Activated T-cell treated with anti-CD3 and anti-CD28 coated beads, Interleukin-2, amount 50 U/mL, for 72 hours (primary cell): ENCODE measurements around the gene RHOU. TPM values are rescaled to one million over a fixed set of nuclear protein-coding genes. Genes with fewer than 3 reads are reported as not detected.
A peak's percentile ranks its signal among the peaks of the same experiment; 100 is the strongest.
"Not testable (repeated sequence)": the region's sequence is repeated elsewhere in the genome, so short reads cannot be mapped to it uniquely, and the experiment has no call there.

Experiments
- ATAC-seq, 2 donors: fragments of 150-1000 bp; cut with Tn5 transposase; replicated peaks in 1 of 2; 2 replicates each; pipeline ENCODE4 v1.10.0; 2021; ENCODE audit warnings: moderate library complexity in 2 of 2, mild to moderate bottlenecking in 1 of 2
- DNase-seq, 2 donors: peaks; one replicate each; pipeline ENCODE4 v3.0.0; 2021 to 2022; ENCODE audit warnings: mixed read lengths in 1 of 2
- H3K27ac Mint-ChIP-seq: one replicate; pipeline ENCODE4 v1.8.0; 2022; ENCODE audit warnings: mild to moderate bottlenecking, moderate library complexity, mixed read lengths
- H3K27me3 Mint-ChIP-seq: one replicate; pipeline ENCODE4 v1.8.0; 2022; ENCODE audit warnings: low read depth, mixed read lengths
- H3K36me3 Mint-ChIP-seq, 2 donors: one replicate each; pipeline ENCODE4 v1.8.0; 2022; ENCODE audit warnings: mixed read lengths in 2 of 2, mild to moderate bottlenecking in 1 of 2; ENCODE audit not compliant: insufficient read depth in 2 of 2
- H3K4me1 Mint-ChIP-seq: one replicate; pipeline ENCODE4 v1.8.0; 2022; ENCODE audit warnings: low read depth, mixed read lengths
- H3K4me3 Mint-ChIP-seq, 2 donors: one replicate each; pipeline ENCODE4 v1.8.0; 2022; ENCODE audit warnings: mild to moderate bottlenecking in 2 of 2, mixed read lengths in 2 of 2, moderate library complexity in 2 of 2
- H3K9me3 Mint-ChIP-seq, 2 donors: one replicate each; pipeline ENCODE4 v1.8.0; 2022; ENCODE audit warnings: mixed read lengths in 2 of 2
- total RNA-seq, 2 donors: library from RNA; stranded (reverse); gene quantifications; one replicate each; pipeline ENCODE4 v1.2.3, GENCODE V29; 2022

The RHOU gene
- total RNA-seq = under 1 TPM; 0.70 to 0.88 TPM

DNA sequence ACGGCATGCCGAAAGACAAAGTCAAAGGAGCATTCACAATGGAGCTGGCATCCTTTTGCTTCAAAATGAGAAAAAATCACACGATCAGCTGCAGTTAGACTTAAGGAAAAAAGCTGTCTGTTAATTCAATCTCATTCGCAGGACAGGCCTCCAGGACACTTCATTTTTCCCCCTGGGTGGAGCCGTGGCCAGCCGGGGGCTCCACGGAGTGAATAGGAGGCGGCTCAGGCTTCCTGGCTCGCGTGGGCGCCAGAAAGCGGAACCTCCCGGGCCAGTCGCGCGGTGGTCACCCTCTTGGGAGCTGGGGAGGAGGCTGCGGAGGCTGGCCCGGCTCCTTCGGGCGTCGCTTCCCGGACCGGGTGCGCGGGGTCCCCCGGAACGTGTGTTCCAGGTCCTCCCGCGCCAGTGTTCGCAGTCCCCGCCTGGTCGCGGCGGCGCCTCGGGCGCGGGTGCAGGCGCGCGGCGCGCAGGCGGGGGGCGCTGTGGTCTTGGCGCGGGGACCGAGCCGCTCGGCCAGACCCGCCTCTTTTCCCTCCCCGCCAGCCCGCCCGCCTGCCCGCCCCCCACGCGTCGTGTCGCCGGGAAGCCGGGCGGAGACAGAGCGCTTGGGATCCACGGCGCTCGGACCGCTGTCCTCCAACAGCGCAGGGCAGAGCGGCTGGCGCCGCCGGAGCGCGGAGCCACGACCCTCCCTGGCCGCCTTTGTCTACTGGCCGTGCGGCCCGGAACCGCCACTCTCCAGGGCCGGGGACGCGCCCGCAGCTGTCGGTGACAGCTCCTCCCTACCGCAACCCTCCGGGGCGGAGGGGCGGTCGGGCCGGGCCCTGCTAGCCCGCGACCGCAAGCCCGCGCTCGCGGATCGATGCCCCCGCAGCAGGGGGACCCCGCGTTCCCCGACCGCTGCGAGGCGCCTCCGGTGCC, at the start of gene RHOU:
Gene RHOU (plus strand): TSS at position 599 of the 921 bp plus-strand sequence. CDS start 264 bp downstream, at position 863.
- H3K27ac Mint-ChIP-seq = peak within 1 kb of the TSS; percentile 77
- peak within 1 kb of the TSS; percentile 78 to 87 for H3K4me3 Mint-ChIP-seq

DNA sequence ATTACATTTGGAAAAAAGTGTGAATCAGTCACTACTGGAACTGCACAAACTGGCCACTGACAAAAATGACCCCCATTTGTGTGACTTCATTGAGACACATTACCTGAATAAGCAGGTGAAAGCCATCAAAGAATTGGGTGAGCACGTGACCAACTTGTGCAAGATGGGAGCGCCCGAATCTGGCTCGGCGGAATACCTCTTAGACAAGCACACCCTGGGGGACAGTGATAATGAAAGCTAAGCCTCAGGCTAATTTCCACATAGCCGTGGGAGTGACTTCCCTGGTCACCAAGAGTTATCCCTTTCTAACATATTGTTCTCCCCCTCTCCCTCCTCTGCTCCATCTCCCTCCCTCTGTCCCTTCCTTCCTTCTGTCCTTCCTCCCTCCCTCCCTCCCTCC, 47.7 kb upstream of the RHOU start:
- no peaks in the 10 kb centered on the region for H3K9me3 Mint-ChIP-seq
- no peak overlapping the region for H3K4me3 Mint-ChIP-seq
- no peaks in the 10 kb centered on the region for H3K4me1 Mint-ChIP-seq
- no peak overlapping the region for H3K27ac Mint-ChIP-seq
- H3K36me3 Mint-ChIP-seq = no peaks in the 10 kb centered on the region
- DNase-seq (no peak), ATAC-seq (no peak)
- H3K27me3 Mint-ChIP-seq = peaks cover 18% of the 10 kb centered on the region

More for the DNA sequence above, at the start of gene RHOU:
- Mint-ChIP-seq H3K27me3 (peaks cover 32% of the 10 kb centered on the region), H3K36me3 (no peaks in the 10 kb centered on the region), H3K4me1 (peaks cover 13% of the 10 kb centered on the region), H3K9me3 (no peaks in the 10 kb centered on the region)
- ATAC-seq (peak; percentile 85 to 88), DNase-seq (peak; percentile 63 to 76)

DNA sequence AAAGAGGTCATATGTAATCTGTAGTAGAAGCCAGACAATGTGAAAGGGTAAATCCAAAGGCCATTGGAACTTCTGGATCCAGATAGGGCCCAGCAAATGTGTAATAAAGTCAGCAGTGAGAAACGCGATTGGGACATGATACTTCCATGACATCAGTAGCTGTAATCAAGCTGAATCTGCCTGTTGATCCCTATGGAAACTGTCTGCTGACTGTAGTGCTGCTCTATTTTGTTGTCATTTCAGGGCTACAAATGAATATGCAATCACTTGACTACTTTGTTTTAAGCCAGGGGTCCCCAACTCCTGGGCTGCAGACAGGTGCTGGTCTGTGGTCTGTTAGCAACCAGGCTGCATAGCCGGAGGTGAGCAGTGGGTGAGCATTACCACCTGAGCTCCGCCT, 46.0 kb upstream of the RHOU start:
- Mint-ChIP-seq H3K27ac (no peak overlapping the region), H3K27me3 (peaks cover 12% of the 10 kb centered on the region), H3K9me3 (no peaks in the 10 kb centered on the region), H3K36me3 (no peaks in the 10 kb centered on the region), H3K4me3 (no peak overlapping the region), H3K4me1 (no peaks in the 10 kb centered on the region)
- DNase-seq (no peak), ATAC-seq (no peak)

DNA sequence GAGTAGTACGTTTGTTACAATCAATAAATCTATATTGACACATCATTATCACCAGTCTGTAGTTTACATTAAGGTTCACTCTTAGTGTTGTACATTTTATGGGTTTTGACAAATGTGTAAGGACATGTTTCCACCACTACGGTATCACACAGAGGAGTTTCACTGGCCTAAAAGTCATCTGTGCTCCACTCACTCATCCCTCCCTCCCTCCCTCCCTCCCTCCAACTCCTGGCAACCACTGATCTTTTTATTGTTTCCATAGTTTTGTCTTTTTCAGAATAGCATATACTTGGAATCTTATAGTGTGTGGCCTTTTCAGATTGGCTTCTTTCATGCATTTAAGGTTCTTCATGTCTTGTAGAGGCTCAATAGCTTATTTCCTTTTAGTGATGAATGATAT, 44.1 kb upstream of the RHOU start:
- no peaks in the 10 kb centered on the region for H3K36me3 Mint-ChIP-seq
- no peak for DNase-seq

DNA sequence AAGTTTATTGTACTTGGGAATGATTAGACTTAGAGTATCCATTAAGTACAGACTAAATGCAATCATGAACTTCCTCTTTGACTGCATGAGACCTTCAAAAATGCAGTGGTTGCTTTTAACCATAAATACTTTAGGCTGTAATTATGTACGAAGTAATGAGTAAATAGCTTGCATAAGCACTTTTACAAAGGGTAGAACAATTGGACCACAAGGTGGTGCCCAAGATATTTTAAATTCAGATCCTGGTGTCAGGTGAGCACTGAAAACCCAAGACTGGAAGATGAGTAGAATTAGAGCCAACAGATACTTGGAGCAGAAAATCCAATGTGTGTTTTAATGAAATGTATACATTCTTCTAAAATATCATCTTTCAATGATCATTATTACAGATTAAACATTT, 43.4 kb upstream of the RHOU start:
- H3K4me1 Mint-ChIP-seq = peaks cover 10% of the 10 kb centered on the region
- ATAC-seq (no peak), DNase-seq (peak in 1 of 2 donors; percentile 16)
- peaks cover 12% of the 10 kb centered on the region for H3K27me3 Mint-ChIP-seq
- H3K9me3 Mint-ChIP-seq = no peaks in the 10 kb centered on the region
- no peak overlapping the region for H3K27ac Mint-ChIP-seq
- H3K36me3 Mint-ChIP-seq = no peaks in the 10 kb centered on the region
- H3K4me3 Mint-ChIP-seq = no peak overlapping the region

More for the DNA sequence above, 44.1 kb upstream of the RHOU start:
- no peak overlapping the region for H3K4me3 Mint-ChIP-seq
- H3K4me1 Mint-ChIP-seq = peaks cover 10% of the 10 kb centered on the region
- H3K9me3 Mint-ChIP-seq = no peaks in the 10 kb centered on the region
- ATAC-seq = no peak
- peaks cover 12% of the 10 kb centered on the region for H3K27me3 Mint-ChIP-seq
- no peak overlapping the region for H3K27ac Mint-ChIP-seq

DNA sequence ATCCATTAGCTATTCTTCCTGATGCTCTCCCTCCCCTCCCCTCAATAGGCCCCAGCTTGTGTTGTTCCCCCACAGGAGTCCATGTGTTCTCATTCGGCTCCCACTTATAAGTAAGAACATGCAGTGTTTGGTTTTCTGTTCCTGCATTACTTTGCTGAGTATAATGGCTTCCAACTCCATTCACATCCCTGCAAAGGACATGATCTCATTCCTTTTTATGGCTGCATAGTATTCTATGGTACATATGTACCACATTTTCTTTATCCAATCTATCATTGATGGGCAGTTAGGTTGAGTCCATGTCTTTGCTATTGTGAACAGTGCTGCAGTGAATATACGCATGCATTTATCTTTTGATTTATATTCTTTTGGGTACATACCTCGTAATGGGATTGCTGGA, 40.8 kb upstream of the RHOU start:
- not testable (repeated sequence) for H3K9me3 Mint-ChIP-seq, H3K27me3 Mint-ChIP-seq, ATAC-seq, H3K27ac Mint-ChIP-seq, H3K36me3 Mint-ChIP-seq, DNase-seq, H3K4me3 Mint-ChIP-seq
- H3K4me1 Mint-ChIP-seq = peaks cover 10% of the 10 kb centered on the region

DNA sequence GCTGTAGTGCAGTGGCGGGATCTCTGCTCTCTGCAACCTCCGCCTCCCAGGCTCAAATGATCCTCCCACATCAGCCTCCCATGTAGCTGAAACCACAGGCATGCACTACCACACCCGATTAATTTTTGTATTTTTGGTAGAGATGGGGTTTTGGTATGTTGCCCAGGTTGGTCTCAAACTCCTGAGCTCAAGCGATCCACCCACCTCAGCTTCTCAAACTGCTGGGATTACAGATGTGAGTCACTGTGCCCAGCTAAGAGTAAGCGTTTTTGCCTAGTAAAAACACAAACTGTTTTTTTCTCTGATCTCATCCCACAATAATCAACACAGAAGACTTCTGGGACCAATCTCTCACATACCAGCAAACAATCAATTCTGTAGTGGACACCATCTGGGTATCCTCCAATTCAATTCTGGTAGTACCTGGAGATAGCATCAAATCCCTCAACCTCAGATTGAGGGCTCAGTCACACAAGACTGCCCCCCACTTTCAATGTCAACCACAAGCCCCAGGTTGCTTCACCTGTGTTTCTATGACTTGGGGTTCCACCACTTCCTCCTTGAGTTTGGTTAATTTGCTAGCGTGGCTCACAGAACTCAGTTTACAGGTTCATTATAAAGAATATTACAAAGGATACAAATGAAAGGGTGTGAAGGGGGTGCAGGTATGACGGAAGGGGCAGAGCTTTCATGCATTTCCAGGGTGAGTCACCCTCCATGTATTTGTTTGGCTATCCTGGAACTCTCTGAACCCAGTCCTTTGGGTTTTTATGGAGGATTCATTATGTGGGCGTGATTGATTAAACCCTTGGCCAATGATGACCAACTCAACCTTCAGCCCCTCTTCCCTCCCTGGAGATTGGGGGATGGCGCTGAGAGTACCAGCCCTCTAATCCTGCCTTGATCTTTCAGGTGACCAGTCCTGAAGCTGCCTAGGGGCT, 40.0 kb upstream of the RHOU start:
- ATAC-seq = peak; percentile 67 to 82
- Mint-ChIP-seq H3K4me1 (peaks cover 10% of the 10 kb centered on the region), H3K36me3 (no peaks in the 10 kb centered on the region), H3K27me3 (no peaks in the 10 kb centered on the region), H3K4me3 (no peak overlapping the region), H3K9me3 (no peaks in the 10 kb centered on the region), H3K27ac (no peak overlapping the region)
- peak in 1 of 2 donors; percentile 29 for DNase-seq

DNA sequence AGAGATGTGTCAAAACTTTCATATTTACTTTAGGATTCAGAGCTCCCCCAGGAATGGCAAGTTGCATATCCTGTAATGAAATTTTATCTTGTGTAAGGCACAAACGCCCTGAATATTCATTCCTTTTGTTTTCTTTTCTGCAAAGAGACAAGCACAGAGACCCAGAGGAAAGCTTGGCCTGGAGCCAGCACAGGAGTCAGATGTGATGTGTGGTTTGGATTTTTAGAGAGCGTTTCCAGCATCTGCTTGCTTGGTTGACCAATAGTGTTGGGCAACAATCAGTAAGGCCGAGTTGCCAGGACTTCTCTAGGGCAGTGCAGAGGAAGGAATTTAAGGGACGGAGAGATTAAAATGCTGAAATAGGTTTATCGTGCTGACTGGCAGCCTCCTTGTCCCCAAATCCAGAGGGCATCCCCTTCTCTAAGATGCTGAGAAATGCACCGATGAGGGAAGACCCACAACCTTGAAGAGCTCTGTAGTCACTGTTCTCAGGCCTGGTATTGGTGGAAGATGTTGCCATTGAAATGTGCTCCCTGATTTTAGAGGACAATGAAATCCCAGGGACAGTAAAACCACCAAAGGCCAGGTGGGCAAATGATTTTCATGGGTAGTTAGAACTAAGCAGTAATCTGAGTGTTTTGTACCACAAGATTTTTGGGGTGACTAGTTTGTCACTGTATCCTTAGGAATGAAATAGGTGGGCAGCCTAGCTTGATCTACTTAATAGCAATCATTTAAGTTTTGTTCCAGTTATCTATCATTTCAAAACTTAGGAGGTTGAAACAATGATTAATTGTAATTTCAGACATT, 37.9 kb upstream of the RHOU start:
- DNase-seq (no peak), ATAC-seq (peak; percentile 27 to 64)
- H3K4me1 Mint-ChIP-seq = peaks cover 10% of the 10 kb centered on the region
- no peak overlapping the region for H3K27ac Mint-ChIP-seq
- no peak overlapping the region for H3K4me3 Mint-ChIP-seq
- no peaks in the 10 kb centered on the region for H3K27me3 Mint-ChIP-seq
- no peaks in the 10 kb centered on the region for H3K36me3 Mint-ChIP-seq
- no peaks in the 10 kb centered on the region for H3K9me3 Mint-ChIP-seq

DNA sequence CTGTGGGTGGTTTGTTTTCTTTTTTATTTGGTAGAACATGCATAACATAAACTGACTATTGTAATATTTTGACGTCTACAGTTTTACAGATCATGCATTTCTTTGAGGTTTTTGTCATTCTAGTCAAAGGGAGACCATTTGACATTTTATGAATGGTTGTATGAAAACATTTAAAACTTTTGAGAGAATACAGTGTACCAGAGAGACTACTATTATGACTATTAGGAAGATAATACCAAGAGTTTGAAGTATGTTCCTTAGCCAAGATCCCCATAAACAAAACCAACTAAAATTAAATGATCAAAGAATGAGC, 37.3 kb upstream of the RHOU start:
- no peak for DNase-seq
- H3K9me3 Mint-ChIP-seq = no peaks in the 10 kb centered on the region
- H3K4me1 Mint-ChIP-seq = peaks cover 10% of the 10 kb centered on the region
- no peak overlapping the region for H3K4me3 Mint-ChIP-seq
- peak; percentile 32 to 56 for ATAC-seq
- no peaks in the 10 kb centered on the region for H3K27me3 Mint-ChIP-seq
- no peak overlapping the region for H3K27ac Mint-ChIP-seq
- H3K36me3 Mint-ChIP-seq = no peaks in the 10 kb centered on the region

DNA sequence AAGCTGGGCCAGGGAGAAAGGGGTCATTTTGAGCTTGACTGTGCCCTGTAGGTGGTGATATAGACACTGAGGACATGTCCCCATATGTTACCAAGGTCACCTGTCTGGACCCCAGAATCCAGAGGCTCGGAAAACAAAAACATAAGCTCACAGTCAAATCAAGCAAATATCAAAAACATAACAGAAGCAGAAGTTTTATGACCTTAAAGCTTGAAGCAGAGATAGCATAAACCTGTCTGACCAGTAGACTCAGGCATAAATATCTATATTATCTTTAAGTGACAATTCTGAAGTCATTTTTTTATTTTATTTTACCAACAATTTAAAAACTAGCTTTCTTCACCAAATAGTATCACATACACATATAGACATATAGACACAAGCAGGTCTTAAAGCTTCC, 32.8 kb upstream of the RHOU start:
- no peak overlapping the region for H3K27ac Mint-ChIP-seq
- no peaks in the 10 kb centered on the region for H3K36me3 Mint-ChIP-seq
- no peak for ATAC-seq
- H3K27me3 Mint-ChIP-seq = peaks cover under 1% of the 10 kb centered on the region
- DNase-seq = no peak
- H3K9me3 Mint-ChIP-seq = no peaks in the 10 kb centered on the region
- H3K4me3 Mint-ChIP-seq = no peak overlapping the region
- H3K4me1 Mint-ChIP-seq = no peaks in the 10 kb centered on the region

DNA sequence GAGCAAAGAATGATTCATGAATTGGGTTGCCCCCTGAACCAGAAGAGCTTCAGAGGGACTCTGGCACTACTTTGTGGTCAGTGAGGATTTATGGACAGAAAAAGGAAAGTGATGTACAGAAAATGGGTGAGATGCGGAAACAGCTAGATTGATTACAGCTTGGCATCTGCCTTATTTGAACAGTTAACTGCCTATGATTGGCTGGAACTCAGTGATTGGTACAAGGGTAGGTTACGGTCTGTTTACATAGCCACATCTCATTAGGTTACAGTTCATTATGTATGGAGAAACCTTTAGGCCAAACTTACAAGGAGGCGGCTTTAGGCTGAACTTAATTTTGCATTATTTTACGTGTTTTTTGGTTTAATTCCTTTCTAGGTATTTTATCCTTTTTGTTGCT, 29.0 kb upstream of the RHOU start:
- no peaks in the 10 kb centered on the region for H3K4me1 Mint-ChIP-seq
- no peak overlapping the region for H3K27ac Mint-ChIP-seq
- no peaks in the 10 kb centered on the region for H3K9me3 Mint-ChIP-seq
- H3K36me3 Mint-ChIP-seq = no peaks in the 10 kb centered on the region
- H3K27me3 Mint-ChIP-seq = peaks cover 7% of the 10 kb centered on the region
- ATAC-seq (no peak), DNase-seq (no peak)
- H3K4me3 Mint-ChIP-seq = no peak overlapping the region

DNA sequence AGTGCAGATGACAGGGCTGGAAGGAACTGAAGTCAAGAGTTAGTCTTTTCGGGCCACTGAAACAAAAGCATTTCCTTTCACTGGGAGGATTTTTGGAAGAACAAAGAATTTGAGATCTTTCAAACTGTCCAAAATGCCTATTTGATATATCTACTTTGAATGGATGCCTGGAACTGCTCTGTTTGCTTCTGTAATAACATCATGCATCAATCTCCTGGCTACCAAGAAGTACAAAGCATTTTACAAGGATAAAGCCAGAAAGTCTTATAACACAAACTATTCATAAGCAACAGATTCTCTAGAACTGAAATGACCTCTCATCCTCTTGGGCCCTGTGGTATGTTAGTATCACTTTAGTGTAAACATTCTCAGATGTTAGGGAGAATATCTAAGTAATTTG, 18.2 kb upstream of the RHOU start:
- no peaks in the 10 kb centered on the region for H3K4me1 Mint-ChIP-seq
- ATAC-seq (no peak), DNase-seq (no peak)
- no peak overlapping the region for H3K27ac Mint-ChIP-seq
- no peak overlapping the region for H3K4me3 Mint-ChIP-seq
- no peaks in the 10 kb centered on the region for H3K27me3 Mint-ChIP-seq
- no peaks in the 10 kb centered on the region for H3K36me3 Mint-ChIP-seq
- no peaks in the 10 kb centered on the region for H3K9me3 Mint-ChIP-seq
